HCT116 (cell line): ENCODE measurements around the gene CCDC88C. TPM values are rescaled to one million over a fixed set of nuclear protein-coding genes. Genes with fewer than 3 reads are reported as not detected.

ENCODE experiments used
- ATAC-seq: fragments of 200-7000 bp; cut with Tn5 transposase; 2 replicates; pipeline ENCODE4 v1.9.1; 2020; ENCODE audit warnings: mild to moderate bottlenecking, moderate library complexity
- BruUV-seq: library from RNA; stranded (reverse); fragments of 400-500 nt; replicated peaks from 2 replicates; lab custom pipeline; 2021; lab: Mats Ljungman, UMichigan
- CTCF ChIA-PET: fragments of 300-600 bp; sonication (Branson Sonifier 250); formaldehyde crosslinking; loops from one replicate; lab custom pipeline; 2021; ENCODE audit warnings: antibody characterized with exemption; lab: Charles Lee
- POLR2A ChIA-PET: fragments of 300-600, 350-600 bp; sonication (Branson Sonifier 250); formaldehyde crosslinking; loops from one replicate; lab custom pipeline; 2021; ENCODE audit warnings: antibody characterized with exemption; lab: Charles Lee
- RAD21 ChIA-PET, 2 experiments: fragments of 300-600 bp; sonication (Branson Sonifier 250); formaldehyde crosslinking; loops; one replicate each; lab custom pipeline; 2023; ENCODE audit warnings: low total read pairs in 2 of 2; ENCODE audit not compliant: uncharacterized antibody in 2 of 2, unreplicated experiment in 2 of 2, low non-redundant PET in 1 of 2; lab: Charles Lee
- DNase-seq: peaks from one replicate; pipeline ENCODE4 v3.0.0-alpha.2; 2010; ENCODE audit warnings: low read depth, low spot score
- H2AFZ ChIP-seq: fragments of 200-600 bp; shearing (Covaris generic), sonication (generic); 2 replicates; pipeline ENCODE4 v1.6.1; 2017; ENCODE audit warnings: low read depth, mixed run types, mixed read lengths, antibody characterized with exemption, low read length; ENCODE audit not compliant: poor library complexity, severe bottlenecking
- H3K27ac ChIP-seq: 2 replicates; pipeline ENCODE4 v1.5.1; 2012; ENCODE audit warnings: low read depth, low read length
- H3K27me3 ChIP-seq: fragments of 200-600 bp; sonication (generic); 2 replicates; pipeline ENCODE4 v1.6.1; 2016; ENCODE audit warnings: mixed run types, low read length, mixed read lengths; ENCODE audit not compliant: insufficient read depth
- H3K36me3 ChIP-seq, 2 experiments: fragments of 200-500 bp in 1 of 2; fragments of 200-600 bp in 1 of 2; sonication (Bioruptor generic) in 1 of 2; sonication (generic) in 1 of 2; 2 replicates each; pipeline versions ENCODE4 v1.5.1 to v1.6.1; 2014 to 2016; ENCODE audit warnings: low read length in 2 of 2, inconsistent platforms in 1 of 2, mixed read lengths in 1 of 2, mixed run types in 1 of 2; ENCODE audit not compliant: insufficient read depth in 2 of 2, control insufficient read depth in 1 of 2
- H3K4me1 ChIP-seq, 2 experiments: fragments of 200-600 bp in 1 of 2; sonication (generic) in 1 of 2; 2 replicates each; pipeline versions ENCODE4 v1.5.1 to v1.6.1; 2012 to 2017; ENCODE audit warnings: low read length in 2 of 2, inconsistent platforms in 1 of 2, mild to moderate bottlenecking in 1 of 2, mixed read lengths in 1 of 2, mixed run types in 1 of 2, moderate library complexity in 1 of 2; ENCODE audit not compliant: insufficient read depth in 2 of 2, control insufficient read depth in 1 of 2
- H3K4me2 ChIP-seq: fragments of 200-600 bp; sonication (generic); 2 replicates; pipeline ENCODE4 v1.6.1; 2017; ENCODE audit warnings: mixed run types, low read length, mixed read lengths
- H3K4me3 ChIP-seq, 2 experiments: fragments of 200-600 bp in 1 of 2; sonication (generic) in 1 of 2; replicated peaks in 1 of 2; 2 replicates each; pipeline ENCODE4 v1.5.1; 2011 to 2016; ENCODE audit warnings: low read length in 2 of 2, control low read depth in 1 of 2, low read depth in 1 of 2, mild to moderate bottlenecking in 1 of 2, mixed read lengths in 1 of 2, mixed run types in 1 of 2
- H3K79me2 ChIP-seq: fragments of 200-600 bp; sonication (generic); 2 replicates; pipeline ENCODE4 v1.6.1; 2017; ENCODE audit warnings: mild to moderate bottlenecking, mixed run types, low read length, moderate library complexity, mixed read lengths; ENCODE audit not compliant: insufficient read depth
- H3K9ac ChIP-seq: fragments of 200-600 bp; sonication (generic); 2 replicates; pipeline ENCODE4 v1.6.1; 2016; ENCODE audit warnings: low read length, mixed read lengths
- H3K9me2 ChIP-seq: fragments of 200-600 bp; sonication (generic), shearing (Covaris generic); 2 replicates; pipeline ENCODE4 v1.6.1; 2017; ENCODE audit warnings: mixed run types, mild to moderate bottlenecking, moderate library complexity; ENCODE audit not compliant: insufficient read depth
- H3K9me3 ChIP-seq, 2 experiments: fragments of 200-500 bp in 1 of 2; fragments of 200-600 bp in 1 of 2; sonication (Bioruptor generic) in 1 of 2; sonication (generic) in 1 of 2; 2 replicates each; pipeline ENCODE4 v1.6.1; 2014 to 2017; ENCODE audit warnings: low read length in 2 of 2, mixed read lengths in 2 of 2, inconsistent platforms in 1 of 2, low read depth in 1 of 2, mild to moderate bottlenecking in 1 of 2, mixed run types in 1 of 2, moderate library complexity in 1 of 2; ENCODE audit not compliant: control insufficient read depth in 1 of 2, insufficient read depth in 1 of 2
- H4K20me1 ChIP-seq: fragments of 200-600 bp; sonication (generic), shearing (Covaris generic); 2 replicates; pipeline ENCODE4 v1.6.1; 2017; ENCODE audit warnings: mixed run types, mild to moderate bottlenecking, moderate library complexity; ENCODE audit not compliant: insufficient read depth
- CBX3 ChIP-seq: IDR thresholded peaks from 2 replicates; pipeline ENCODE4 v1.6.1; 2012; ENCODE audit warnings: low read depth
- EGR1 ChIP-seq: IDR thresholded peaks from 2 replicates; pipeline ENCODE4 v1.6.1; 2012; ENCODE audit warnings: low read depth
- FOSL1 ChIP-seq: IDR thresholded peaks from 2 replicates; pipeline ENCODE4 v1.6.1; 2012; ENCODE audit warnings: low read depth
- POLR2A ChIP-seq: IDR thresholded peaks from 2 replicates; pipeline ENCODE4 v1.7.0; 2011; ENCODE audit warnings: borderline replicate concordance; ENCODE audit not compliant: insufficient read depth, insufficient read length; ENCODE audit errors: extremely low read depth
- REST ChIP-seq: IDR thresholded peaks from 2 replicates; pipeline ENCODE4 v1.6.1; 2012; ENCODE audit warnings: low read depth
- SIN3A ChIP-seq: IDR thresholded peaks from 2 replicates; pipeline ENCODE4 v1.6.1; 2012; ENCODE audit warnings: low read depth
- SP1 ChIP-seq: IDR thresholded peaks from 2 replicates; pipeline ENCODE4 v1.6.1; 2012; ENCODE audit warnings: low read depth
- SRF ChIP-seq: IDR thresholded peaks from 2 replicates; pipeline ENCODE4 v1.6.1; 2012; ENCODE audit warnings: low read depth
- ZFX ChIP-seq: fragments of 450-650 bp; IDR thresholded peaks from 2 replicates; pipeline ENCODE4 v1.6.1; 2017
- intact Hi-C: fragments of 100-400 bp; cut with micrococcal nuclease; formaldehyde crosslinking; loops from 2 replicates; pipeline ENCODE4 v1.10.0; 2022
- total RNA-seq: library from RNA; stranded (reverse); gene quantifications from one replicate; pipeline ENCODE4 v1.2.1, GENCODE V29; 2021; ENCODE audit not compliant: unreplicated experiment
- TF ChIP-seq, protein P1 (sequence below): IDR thresholded peaks from 2 replicates; pipeline ENCODE4 v1.6.1; 2012
- TF ChIP-seq, protein P2 (sequence below): IDR thresholded peaks from 2 replicates; pipeline ENCODE4 v1.6.1; 2011; ENCODE audit warnings: mild to moderate bottlenecking, low read length, moderate library complexity; ENCODE audit not compliant: insufficient replicate concordance; ENCODE audit errors: extremely low read depth
- TF ChIP-seq, protein P3 (sequence below), 3 experiments: fragments of 200-600 bp in 1 of 3; sonication (generic) in 1 of 3; IDR thresholded peaks in 2 of 3; conservative IDR thresholded peaks in 1 of 3; 2 replicates each; pipeline ENCODE4 v1.5.1; 2012 to 2017; ENCODE audit warnings: low read depth in 2 of 3, low read length in 2 of 3, antibody characterized with exemption in 1 of 3, borderline replicate concordance in 1 of 3, control low read depth in 1 of 3, mild to moderate bottlenecking in 1 of 3, mixed read lengths in 1 of 3, mixed run types in 1 of 3, moderate library complexity in 1 of 3; ENCODE audit not compliant: insufficient read depth in 1 of 3

Gene CCDC88C
- total RNA-seq, 1 experiment from 2014 or later: 20.8 TPM

DNA sequence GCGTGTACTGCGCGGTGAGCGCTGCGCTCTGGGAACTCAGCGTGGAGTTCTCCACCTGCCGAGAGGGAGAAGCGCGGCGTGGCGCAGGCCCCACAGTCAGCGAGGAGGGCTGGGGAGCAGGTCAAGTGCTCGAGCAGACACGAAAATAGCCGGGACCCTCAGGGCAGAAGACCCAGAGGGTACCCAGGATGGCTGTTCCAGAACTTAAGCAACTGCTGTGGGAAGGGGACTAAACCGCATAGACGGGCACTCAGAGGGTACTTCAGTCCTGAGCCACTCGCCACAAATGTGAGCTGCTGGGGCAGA, 113.7 kb downstream of the CCDC88C start:
- H3K79me2 ChIP-seq: no peaks in the 10 kb centered on the region
- TF ChIP-seq ZFX: no peak
- TF ChIP-seq, protein P1, sequence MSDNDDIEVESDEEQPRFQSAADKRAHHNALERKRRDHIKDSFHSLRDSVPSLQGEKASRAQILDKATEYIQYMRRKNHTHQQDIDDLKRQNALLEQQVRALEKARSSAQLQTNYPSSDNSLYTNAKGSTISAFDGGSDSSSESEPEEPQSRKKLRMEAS: no peak
- no peak for TF ChIP-seq SRF
- TF ChIP-seq, protein P2, sequence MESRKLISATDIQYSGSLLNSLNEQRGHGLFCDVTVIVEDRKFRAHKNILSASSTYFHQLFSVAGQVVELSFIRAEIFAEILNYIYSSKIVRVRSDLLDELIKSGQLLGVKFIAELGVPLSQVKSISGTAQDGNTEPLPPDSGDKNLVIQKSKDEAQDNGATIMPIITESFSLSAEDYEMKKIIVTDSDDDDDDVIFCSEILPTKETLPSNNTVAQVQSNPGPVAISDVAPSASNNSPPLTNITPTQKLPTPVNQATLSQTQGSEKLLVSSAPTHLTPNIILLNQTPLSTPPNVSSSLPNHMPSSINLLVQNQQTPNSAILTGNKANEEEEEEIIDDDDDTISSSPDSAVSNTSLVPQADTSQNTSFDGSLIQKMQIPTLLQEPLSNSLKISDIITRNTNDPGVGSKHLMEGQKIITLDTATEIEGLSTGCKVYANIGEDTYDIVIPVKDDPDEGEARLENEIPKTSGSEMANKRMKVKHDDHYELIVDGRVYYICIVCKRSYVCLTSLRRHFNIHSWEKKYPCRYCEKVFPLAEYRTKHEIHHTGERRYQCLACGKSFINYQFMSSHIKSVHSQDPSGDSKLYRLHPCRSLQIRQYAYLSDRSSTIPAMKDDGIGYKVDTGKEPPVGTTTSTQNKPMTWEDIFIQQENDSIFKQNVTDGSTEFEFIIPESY: no peak
- TF ChIP-seq POLR2A: no peak
- TF ChIP-seq, protein P3, sequence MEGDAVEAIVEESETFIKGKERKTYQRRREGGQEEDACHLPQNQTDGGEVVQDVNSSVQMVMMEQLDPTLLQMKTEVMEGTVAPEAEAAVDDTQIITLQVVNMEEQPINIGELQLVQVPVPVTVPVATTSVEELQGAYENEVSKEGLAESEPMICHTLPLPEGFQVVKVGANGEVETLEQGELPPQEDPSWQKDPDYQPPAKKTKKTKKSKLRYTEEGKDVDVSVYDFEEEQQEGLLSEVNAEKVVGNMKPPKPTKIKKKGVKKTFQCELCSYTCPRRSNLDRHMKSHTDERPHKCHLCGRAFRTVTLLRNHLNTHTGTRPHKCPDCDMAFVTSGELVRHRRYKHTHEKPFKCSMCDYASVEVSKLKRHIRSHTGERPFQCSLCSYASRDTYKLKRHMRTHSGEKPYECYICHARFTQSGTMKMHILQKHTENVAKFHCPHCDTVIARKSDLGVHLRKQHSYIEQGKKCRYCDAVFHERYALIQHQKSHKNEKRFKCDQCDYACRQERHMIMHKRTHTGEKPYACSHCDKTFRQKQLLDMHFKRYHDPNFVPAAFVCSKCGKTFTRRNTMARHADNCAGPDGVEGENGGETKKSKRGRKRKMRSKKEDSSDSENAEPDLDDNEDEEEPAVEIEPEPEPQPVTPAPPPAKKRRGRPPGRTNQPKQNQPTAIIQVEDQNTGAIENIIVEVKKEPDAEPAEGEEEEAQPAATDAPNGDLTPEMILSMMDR (IDR thresholded peaks at IDR 0.05 in 2 of 3, conservative IDR thresholded peaks at IDR 0.05 in 1 of 3; ENCODE audit: borderline replicate concordance in 1 of 3, insufficient read depth in 1 of 3, low read depth in 2 of 3, low read length in 2 of 3): no peak
- no peak for TF ChIP-seq SIN3A
- TF ChIP-seq EGR1: no peak
- TF ChIP-seq FOSL1: no peak
- TF ChIP-seq CBX3: no peak
- no peak for TF ChIP-seq REST
- no peak for TF ChIP-seq SP1
- TF ChIP-seq, all 23 proteins: peak for 0
- intact Hi-C loops: no loop called here
- BruUV-seq: no TSS peak
- H3K27ac ChIP-seq: no peak overlapping the region; the same call in 1 of the 2 replicates
- ChIA-PET RAD21 (no interaction called here), CTCF (no interaction called here), POLR2A (interaction anchor here (0.6 kb wide), 1 partner anchor 51 kb away, joined by 6 read pairs; no protein-coding TSS in a partner anchor)
- no peak overlapping the region for H3K4me2 ChIP-seq
- H3K4me3 ChIP-seq: no peak overlapping the region
- H3K4me1 ChIP-seq: no peaks in the 10 kb centered on the region
- DNase-seq (no peak), ATAC-seq (no peak)
- H3K9me3 ChIP-seq: no peaks in the 10 kb centered on the region
- H3K9me2 ChIP-seq: no peaks in the 10 kb centered on the region
- peaks cover 2 to 9% of the 10 kb centered on the region in 2 experiments; a peak in 3 of 4 replicates for H3K36me3 ChIP-seq
- H3K9ac ChIP-seq: no peak overlapping the region
- H3K27me3 ChIP-seq: no peaks in the 10 kb centered on the region
- no peaks in the 10 kb centered on the region for H4K20me1 ChIP-seq
- H2AFZ ChIP-seq: no peak overlapping the region
